IPS DF 19.7 (cell line): Measurements from ENCODE around the gene RAPGEF3.

Experiments
- DNase-seq: peaks from one replicate; pipeline ENCODE4 v3.0.0-alpha.2; 2013; ENCODE audit warnings: low read depth, low spot score

Gene RAPGEF3

DNA sequence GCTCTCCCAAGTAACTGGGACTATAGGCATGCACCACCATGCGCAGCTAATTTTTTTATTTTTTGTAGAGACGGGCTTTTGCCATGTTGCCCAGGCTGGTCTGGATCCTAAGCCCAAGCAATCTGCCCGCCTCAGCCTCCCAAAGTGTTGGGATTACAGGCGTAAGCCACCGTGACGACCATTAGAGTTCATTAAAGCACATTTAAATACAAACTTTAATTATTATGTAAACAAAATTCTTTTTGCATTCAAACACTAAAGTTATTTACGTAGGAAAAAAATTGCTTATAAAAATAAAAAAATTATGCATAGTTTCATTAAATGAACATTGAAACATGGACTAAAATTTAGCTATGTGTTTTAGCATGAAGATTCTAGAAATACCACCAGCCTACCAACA, 60.0 kb downstream of the RAPGEF3 start:
- DNase-seq = no peak

DNA sequence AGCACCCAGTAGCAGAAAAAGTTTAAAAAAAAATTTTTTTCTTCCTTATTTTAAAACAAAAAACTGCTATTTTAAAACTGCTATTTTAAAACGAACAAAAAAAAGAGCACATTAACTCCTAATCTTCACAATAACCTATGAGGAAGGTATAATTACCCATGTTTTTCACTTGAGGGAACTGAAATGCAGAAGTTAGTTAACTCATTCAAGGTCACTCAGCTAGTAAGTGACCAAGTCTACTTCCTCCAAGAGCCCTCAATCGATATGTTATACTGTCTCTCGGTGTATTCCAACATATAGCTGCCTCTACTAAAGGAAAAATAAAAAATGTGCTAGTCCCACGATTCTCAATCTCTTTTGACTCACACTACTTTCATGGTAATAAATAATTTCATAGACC, 60.6 kb downstream of the RAPGEF3 start:
- DNase-seq = no peak

DNA sequence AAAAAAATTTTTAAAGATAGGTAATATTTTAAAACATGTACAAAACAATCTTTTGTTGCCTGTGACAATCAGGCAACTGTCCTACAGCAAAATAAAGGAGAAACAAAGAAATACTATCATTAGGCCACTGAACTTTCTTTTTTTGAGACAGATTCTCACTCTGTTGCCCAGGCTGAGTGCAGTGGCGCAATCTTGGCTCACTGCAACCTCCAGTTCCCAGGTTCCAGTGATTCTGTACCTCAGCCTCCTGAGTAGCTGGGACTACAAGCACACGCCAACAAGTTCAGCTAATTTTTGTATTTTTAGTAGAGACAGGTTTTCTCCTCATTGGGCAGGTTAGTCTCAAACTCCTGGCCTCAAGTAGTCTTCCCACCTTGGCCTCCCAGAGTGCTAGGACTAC, 69.5 kb downstream of the RAPGEF3 start:
- no peak for DNase-seq

DNA sequence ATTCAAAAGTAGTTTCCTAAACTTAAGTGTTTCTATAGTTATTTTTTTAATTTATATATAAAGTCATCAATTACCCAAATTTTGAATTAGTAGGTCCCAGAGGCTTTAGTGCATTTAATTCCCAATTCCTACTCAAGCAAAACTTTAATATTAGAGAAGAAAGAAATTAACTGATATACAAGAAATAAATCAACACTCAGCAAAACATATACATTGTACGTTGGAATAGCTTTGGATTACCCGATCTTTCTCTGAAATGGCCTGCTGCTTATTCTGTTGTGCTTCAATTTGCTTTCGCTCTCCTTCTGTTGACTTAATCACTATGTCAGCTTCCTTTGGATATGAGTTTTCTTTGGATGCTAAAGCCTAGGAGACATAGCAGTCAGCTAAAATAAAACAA, 71.0 kb downstream of the RAPGEF3 start:
- no peak for DNase-seq

DNA sequence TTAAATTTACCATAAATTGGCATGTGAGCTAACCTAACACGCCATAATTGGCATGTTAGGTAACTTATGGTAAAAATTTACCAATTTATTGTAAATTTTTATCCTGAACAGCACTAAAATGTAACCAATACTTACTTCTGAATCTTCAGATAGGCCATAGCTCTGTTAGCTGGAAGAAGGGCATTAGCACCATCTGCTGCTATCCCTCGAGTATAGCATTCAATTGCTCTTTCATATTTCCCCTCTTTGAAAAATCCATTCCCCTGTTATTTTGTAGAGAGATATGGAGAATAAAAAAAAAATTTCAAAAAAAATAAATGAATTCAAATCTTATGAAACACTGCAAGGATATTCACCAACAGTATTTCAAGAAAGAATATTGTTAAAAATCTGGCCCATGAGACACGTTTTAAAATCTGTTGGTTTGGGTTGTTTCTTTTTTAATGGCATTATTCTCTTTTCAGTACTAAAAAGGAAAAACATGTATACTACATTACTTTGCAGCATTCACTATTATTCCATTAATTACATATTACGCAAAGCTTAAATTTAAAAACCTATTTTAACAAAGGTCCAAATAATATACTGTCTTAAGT, 71.9 kb downstream of the RAPGEF3 start:
- no peak for DNase-seq
